ENCODE measurements around the gene PACRG. TPM values are rescaled to one million over a fixed set of nuclear protein-coding genes. Genes with fewer than 3 reads are reported as not detected.

Gene PACRG
- total RNA-seq, 2 experiments from 2014 or later, result 0.66 to 0.81 TPM

GRCh38 chr6:163319609-163320366 is 592.0 kb downstream of the PACRG start:
- Mint-ChIP-seq H3K4me3 (no peak overlapping the region), H3K9me3 (no peaks in the 10 kb centered on the region), H3K27me3 (peaks cover 18% of the 10 kb centered on the region), H3K36me3 (ENCODE audit: low read depth) (no peaks in the 10 kb centered on the region), H3K4me1 (ENCODE audit: low read depth) (no peaks in the 10 kb centered on the region), H3K27ac (no peak overlapping the region)
- Histone ChIP-seq H3K27me3 (ENCODE audit: control insufficient read depth in 1 of 2, insufficient read depth in 2 of 2, low read length in 2 of 2) (peaks cover 0 to 4% of the 10 kb centered on the region in 2 experiments), H3K27ac (ENCODE audit: low read depth in 1 of 2, low read length in 2 of 2) (no peak overlapping the region), H3K36me3 (ENCODE audit: insufficient read depth, low read length) (no peaks in the 10 kb centered on the region), H3K4me1 (ENCODE audit: insufficient read depth, low read length) (peaks cover 2% of the 10 kb centered on the region), H3K9me3 (ENCODE audit: control insufficient read depth in 1 of 2, insufficient read depth in 1 of 2, low read length in 2 of 2) (no peaks in the 10 kb centered on the region), H3K4me3 (ENCODE audit: low read length) (no peak overlapping the region)
- CTCF ChIA-PET, result no interaction called here
- POLR2A ChIA-PET, result no interaction called here
- DNase-seq (no peak), ATAC-seq (ENCODE audit: poor library complexity) (no peak)
- TF ChIP-seq CTCF (IDR thresholded peaks at IDR 0.05), result no peak
- intact Hi-C loops (cut with DNase I, micrococcal nuclease), result no loop called here

GRCh38 chr6:163320402-163320801 is 592.6 kb downstream of the PACRG start:
- no peak overlapping the region for H3K4me3 ChIP-seq (ENCODE audit: low read length)
- no peak for TF ChIP-seq CTCF (IDR thresholded peaks at IDR 0.05)
- DNase-seq (no peak), ATAC-seq (ENCODE audit: poor library complexity) (no peak)
- H3K4me3 Mint-ChIP-seq, result no peak overlapping the region
- intact Hi-C loops (cut with DNase I, micrococcal nuclease), result no loop called here
- H3K9me3 Mint-ChIP-seq, result no peaks in the 10 kb centered on the region
- H3K36me3 ChIP-seq (ENCODE audit: insufficient read depth, low read length), result no peaks in the 10 kb centered on the region
- no peak overlapping the region for H3K27ac ChIP-seq (ENCODE audit: low read depth in 1 of 2, low read length in 2 of 2)
- peaks cover 0 to 10% of the 10 kb centered on the region in 2 experiments for H3K27me3 ChIP-seq (ENCODE audit: control insufficient read depth in 1 of 2, insufficient read depth in 2 of 2, low read length in 2 of 2)
- CTCF ChIA-PET, result no interaction called here
- H3K9me3 ChIP-seq (ENCODE audit: control insufficient read depth in 1 of 2, insufficient read depth in 1 of 2, low read length in 2 of 2), result no peaks in the 10 kb centered on the region
- H3K4me1 Mint-ChIP-seq (ENCODE audit: low read depth), result no peaks in the 10 kb centered on the region
- POLR2A ChIA-PET, result no interaction called here
- H3K4me1 ChIP-seq (ENCODE audit: insufficient read depth, low read length), result peaks cover 2% of the 10 kb centered on the region
- H3K36me3 Mint-ChIP-seq (ENCODE audit: low read depth), result no peaks in the 10 kb centered on the region
- H3K27me3 Mint-ChIP-seq, result peaks cover 22% of the 10 kb centered on the region
- no peak overlapping the region for H3K27ac Mint-ChIP-seq

- Histone ChIP-seq H3K4me1 (ENCODE audit: insufficient read depth, low read length) (peaks cover 2% of the 10 kb centered on the region), H3K36me3 (ENCODE audit: insufficient read depth, low read length) (no peaks in the 10 kb centered on the region), H3K4me3 (ENCODE audit: low read length) (no peak overlapping the region), H3K27me3 (ENCODE audit: control insufficient read depth in 1 of 2, insufficient read depth in 2 of 2, low read length in 2 of 2) (peaks cover 0 to 11% of the 10 kb centered on the region in 2 experiments), H3K9me3 (ENCODE audit: control insufficient read depth in 1 of 2, insufficient read depth in 1 of 2, low read length in 2 of 2) (no peaks in the 10 kb centered on the region), H3K27ac (ENCODE audit: low read depth in 1 of 2, low read length in 2 of 2) (no peak overlapping the region)
- no peak for ATAC-seq (ENCODE audit: poor library complexity)
- DNase-seq, result no peak
- ChIA-PET POLR2A (no interaction called here), CTCF (no interaction called here)
- H3K36me3 Mint-ChIP-seq (ENCODE audit: low read depth), result no peaks in the 10 kb centered on the region
- no peak overlapping the region for H3K4me3 Mint-ChIP-seq
- no peaks in the 10 kb centered on the region for H3K4me1 Mint-ChIP-seq (ENCODE audit: low read depth)
- intact Hi-C loops (cut with DNase I, micrococcal nuclease), result no loop called here
- H3K27ac Mint-ChIP-seq, result no peak overlapping the region
- no peak for TF ChIP-seq CTCF (IDR thresholded peaks at IDR 0.05)
- H3K27me3 Mint-ChIP-seq, result peaks cover 23% of the 10 kb centered on the region
- H3K9me3 Mint-ChIP-seq, result no peaks in the 10 kb centered on the region
These were observed 593.0 kb downstream of the PACRG start for GRCh38 chr6:163320804-163321203.
